Activated CD4-positive, alpha-beta T cell treated with anti-CD3 and anti-CD28 coated beads, Interleukin-2, amount 50 U/mL, for 16 hours (primary cell): ENCODE results near the gene RASSF5.
"Not testable (repeated sequence)": the region's sequence is repeated elsewhere in the genome, so short reads cannot be mapped to it uniquely, and the experiment has no call there.

Experiments
- DNase-seq: peaks from one replicate; pipeline ENCODE4 v3.0.0-alpha.2; 2020

RASSF5 gene

DNA sequence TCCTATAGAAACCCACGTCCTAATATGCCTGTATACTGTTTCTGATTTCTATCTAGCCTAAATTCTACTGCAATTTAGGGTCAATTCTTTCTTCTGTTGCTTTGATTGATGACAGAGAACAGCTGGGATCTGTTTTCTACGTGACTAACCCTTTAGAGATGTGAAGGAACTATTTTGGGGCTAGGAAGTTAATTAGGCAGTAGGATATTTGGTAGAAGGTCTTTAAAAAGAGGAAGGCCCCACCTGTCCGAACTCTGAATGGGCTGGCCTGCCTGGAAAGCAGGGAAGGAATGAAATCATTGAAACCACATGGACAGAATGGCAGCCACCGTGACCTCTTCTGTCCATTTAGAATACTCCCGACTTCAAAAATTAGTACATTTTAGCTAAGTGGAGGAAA is 83.9 kb downstream of the RASSF5 start:
- DNase-seq: no peak

DNA sequence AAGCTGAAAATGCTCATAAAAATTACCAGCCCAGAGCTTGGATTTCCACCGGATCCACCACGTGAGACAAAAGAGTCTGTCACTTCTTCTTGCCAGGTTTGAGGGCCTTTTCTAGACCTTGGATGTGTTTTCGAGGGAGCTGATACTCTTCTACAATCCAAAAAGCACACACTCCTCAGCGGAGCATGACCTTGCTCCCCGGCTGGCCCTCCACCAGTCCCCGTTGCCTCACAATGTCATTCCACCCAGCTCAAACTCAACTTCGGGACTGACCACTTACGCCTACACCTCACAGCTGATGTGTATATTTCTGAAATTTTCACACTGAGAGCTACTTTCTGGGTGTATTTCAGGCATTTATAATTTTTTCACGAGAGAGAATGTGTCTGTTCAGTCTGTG is 84.4 kb downstream of the RASSF5 start:
- no peak for DNase-seq

DNA sequence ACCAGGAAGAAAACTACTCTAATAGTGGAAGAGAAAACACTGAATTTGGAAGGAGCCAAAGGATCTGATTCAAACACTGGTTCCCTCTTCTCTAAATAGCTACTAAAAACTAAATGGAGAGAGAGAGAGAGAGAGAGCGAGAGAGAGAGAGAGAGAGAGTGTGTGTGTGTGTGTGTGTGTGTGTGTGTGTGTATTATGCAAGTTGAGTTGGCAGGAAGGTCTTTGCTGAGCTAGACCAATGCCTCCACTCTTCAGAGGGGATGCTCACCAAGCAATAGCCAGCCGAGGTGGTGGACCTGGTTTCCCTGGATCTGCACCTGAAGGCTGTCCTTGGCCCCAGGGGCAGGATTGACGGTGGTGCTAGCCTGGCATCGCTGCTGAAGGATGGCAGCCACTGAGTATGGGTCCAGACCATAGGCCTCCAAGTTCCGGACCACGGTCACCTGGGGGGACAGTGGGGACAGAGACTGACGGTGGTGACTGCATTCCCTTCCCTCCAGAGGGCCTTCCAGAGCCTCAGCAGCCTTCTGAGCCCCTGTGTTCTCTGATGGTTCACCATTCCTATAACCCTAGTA is 86.1 kb downstream of the RASSF5 start:
- no peak for DNase-seq

DNA sequence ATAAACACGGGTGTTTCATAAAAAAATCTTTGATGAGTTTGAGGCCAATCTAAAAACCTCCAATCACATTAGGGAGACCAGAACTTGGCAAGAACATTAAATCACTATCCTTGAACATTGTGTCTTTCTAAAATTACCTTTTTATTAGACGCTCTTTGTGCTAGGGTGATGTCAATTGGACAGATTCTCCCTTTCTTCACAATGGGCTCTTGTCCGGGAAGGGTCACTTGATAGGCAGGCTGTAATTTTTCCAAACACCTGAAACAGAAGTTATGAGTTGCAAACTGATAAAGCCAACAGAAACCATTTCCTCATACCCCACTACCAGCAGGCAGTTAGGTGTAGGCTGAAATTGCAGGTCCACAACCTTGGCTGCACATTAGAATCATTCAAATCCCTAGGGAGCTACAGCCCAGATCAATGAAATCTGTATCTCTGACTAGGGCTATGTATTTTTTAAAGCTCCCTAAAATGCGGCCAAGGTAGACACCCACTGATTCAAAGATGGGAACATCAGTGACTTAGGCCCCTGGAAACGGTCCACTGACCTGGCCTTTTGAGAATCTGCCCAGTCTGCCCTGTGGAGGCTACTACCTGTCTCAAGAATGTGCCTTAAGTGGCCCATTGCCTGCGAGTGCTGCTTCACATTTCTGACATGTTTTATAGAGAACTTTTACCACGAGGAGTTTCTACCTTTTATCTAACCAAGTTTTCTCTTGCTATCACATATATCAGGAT is 88.4 kb downstream of the RASSF5 start:
- no peak for DNase-seq

DNA sequence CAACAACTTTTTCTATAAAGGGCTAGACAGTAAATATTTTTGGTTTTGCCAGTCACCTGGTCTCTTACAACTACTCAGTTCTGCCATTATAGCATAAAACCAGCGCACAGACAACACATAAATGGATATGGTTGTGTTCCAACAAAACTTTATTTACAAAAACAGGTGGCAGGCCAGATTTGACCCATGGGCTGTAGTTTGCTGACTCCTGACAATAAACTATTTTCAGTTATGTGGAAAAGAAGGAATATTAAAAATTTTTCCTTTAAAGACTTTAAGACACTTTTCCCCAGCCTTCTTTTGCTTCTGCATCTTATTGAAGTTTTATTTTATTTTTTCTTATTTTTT is 89.0 kb downstream of the RASSF5 start:
- DNase-seq: no peak

GRCh38 chr1:206600527-206600926 is 93.2 kb downstream of the RASSF5 start:
- DNase-seq: no peak

DNA sequence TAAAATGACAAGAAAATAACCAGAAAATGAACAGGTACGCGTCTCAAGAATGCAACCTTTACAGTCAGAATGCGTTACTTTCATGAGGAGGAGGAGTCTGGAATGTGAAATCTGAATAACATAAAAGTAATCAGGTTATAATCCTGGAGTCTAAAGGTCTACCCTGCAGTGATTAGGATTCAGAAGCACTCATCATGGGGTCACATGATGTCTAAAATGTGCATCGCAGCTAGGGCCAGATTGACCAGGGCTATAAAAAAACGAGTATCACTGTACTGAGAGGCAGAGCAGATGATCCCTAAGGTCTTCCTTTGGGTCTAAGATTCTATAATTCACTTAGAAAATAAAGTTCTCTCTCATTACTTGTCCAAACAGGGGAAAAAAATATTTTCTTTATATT is 97.5 kb downstream of the RASSF5 start:
- DNase-seq: no peak

- peak; percentile 35 for DNase-seq
Observed at GRCh38 chr1:206606867-206607266, 99.5 kb downstream of the RASSF5 start.

- peak; percentile 69 for DNase-seq
Observed at GRCh38 chr1:206608108-206608698, 100.9 kb downstream of the RASSF5 start.

DNA sequence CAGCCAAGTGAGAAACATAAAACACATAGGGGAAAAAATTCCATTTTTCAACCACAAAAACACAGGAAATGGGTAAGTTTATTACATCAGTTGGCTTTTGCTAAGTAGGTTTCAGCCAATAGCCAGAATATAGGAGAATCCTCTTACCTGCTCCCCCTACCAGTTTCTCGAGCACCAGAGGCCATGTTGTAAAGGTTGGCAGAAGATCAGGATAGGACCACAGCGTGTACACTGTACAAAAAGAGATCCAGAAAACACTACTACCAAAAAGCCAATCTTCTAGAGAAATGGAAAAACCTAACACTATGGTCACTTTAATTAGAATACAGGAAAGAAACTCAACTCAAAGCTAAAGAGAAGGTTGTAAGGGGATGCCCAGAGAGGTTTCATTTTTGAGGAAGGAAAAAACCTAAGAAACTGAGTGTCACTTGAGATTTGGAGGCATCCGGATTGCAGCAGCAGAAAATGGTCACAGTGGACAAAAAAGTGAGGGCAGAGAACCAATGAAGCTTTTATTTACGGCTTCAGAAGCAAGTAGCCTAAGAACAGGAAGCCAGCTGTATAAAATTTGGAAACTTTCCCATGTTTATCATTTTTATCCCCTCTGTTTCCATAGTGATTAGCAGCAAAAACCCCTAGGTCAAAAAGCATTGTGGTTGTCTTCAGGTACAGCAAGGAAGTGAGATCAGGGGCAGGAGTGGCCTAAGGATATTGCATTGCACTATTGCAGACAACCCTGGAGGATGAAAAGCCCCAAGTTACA is 102.1 kb downstream of the RASSF5 start:
- peak; percentile 58 for DNase-seq

GRCh38 chr1:206612129-206612876 is 105.0 kb downstream of the RASSF5 start, which contains the start of gene EIF2D:
Gene EIF2D, minus strand, starts transcription at chr1:206612465. Its CDS starts 123 bp downstream, at chr1:206612342.
- peak; percentile 96 for DNase-seq

GRCh38 chr1:206626396-206626795 is 119.1 kb downstream of the RASSF5 start:
- not testable (repeated sequence) for DNase-seq

GRCh38 chr1:206628916-206629315 is 121.6 kb downstream of the RASSF5 start:
- DNase-seq: no peak

- DNase-seq: peak; percentile 35
Observed at GRCh38 chr1:206631085-206631509, 123.8 kb downstream of the RASSF5 start.

DNA sequence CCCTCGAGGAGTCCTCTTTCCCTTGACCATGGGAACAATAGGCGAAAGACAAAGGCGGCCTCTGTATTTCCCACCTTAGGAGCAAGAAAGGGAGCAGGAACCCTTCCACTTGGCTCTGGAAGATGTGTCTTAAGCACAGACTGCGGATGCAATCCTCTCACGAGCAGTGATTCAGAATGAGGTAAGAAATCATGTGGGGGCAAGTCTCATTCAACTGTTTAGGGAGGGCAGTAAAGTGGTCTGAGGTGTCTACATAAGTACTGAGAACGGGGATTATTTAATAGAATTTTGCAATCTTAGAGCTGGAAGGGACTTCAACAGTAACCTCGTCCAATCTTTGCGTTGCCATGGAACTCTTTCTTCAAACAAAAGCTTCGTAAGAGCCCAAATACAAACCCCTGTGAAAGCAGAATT is 126.4 kb downstream of the RASSF5 start:
- no peak for DNase-seq

- DNase-seq: peak; percentile 84
Observed at GRCh38 chr1:206634365-206635079, 127.2 kb downstream of the RASSF5 start.

GRCh38 chr1:206635080-206635977 is 128.0 kb downstream of the RASSF5 start, which contains the start of gene DYRK3:
Gene DYRK3, plus strand, starts transcription at chr1:206635536. Its CDS starts 168 bp downstream, at chr1:206635704.
- DNase-seq: peak; percentile 96

DNA sequence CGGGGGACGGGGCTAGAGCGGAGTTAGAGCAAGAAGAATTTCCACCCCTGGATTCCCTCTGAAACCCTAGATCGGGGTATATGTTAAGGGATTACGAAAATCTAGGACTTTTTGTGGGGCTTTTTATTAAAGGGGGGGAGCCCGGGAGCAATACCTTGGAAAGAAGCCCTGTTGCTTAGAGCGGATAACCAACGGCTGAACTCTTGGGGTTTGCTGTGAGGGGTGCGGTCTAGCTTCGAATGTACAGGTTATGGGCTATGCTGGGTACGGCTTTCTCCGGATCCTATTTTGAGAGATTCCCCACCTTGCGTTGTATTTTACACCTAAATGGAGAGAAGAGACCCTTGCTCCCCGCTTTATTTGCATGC is 128.6 kb downstream of the RASSF5 start:
- peak; percentile 10 for DNase-seq

DNA sequence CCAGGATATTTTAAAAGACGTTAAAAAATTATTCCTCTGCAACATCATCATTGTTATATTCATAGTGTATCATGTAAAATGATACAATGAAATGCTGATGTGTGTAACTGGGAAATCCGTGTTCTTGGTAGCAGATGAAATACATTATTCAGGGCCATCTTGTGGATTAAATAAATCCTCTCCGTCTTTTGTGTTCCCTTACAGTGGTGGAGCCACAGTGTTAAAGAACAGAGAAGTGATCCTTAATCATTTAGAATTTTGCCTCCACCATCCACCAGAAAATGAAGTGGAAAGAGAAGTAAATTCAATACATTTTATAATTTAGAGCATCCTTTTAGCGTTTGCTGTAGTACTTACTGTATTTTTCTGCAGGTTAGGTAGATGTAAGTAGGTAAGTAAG is 129.3 kb downstream of the RASSF5 start:
- no peak for DNase-seq

- no peak for DNase-seq
Observed at GRCh38 chr1:206637605-206638004, 130.3 kb downstream of the RASSF5 start.
